GM23338 (cell line): Measurements from ENCODE around the gene MRPS5. TPM values are rescaled to one million over a fixed set of nuclear protein-coding genes. Genes with fewer than 3 reads are reported as not detected.

Source experiments
- ATAC-seq: fragments of 200-7000 bp; cut with Tn5 transposase; 3 replicates; pipeline ENCODE4 v1.9.1; 2020
- DNase-seq: peaks from one replicate; pipeline ENCODE4 v3.0.0-alpha.2; 2015; ENCODE audit warnings: low spot score
- H2AFZ ChIP-seq: fragments of 200-600 bp; sonication (generic); 2 replicates; pipeline ENCODE4 v1.8.0; 2016; ENCODE audit warnings: antibody characterized with exemption, mild to moderate bottlenecking, moderate library complexity
- H3F3A ChIP-seq: fragments of 200-600 bp; sonication (generic); replicated peaks from 2 replicates; pipeline ENCODE4 v1.8.0; 2017; ENCODE audit warnings: antibody characterized with exemption, mixed run types, low read depth
- H3K27ac ChIP-seq: fragments of 200-600 bp; sonication (generic); 2 replicates; pipeline ENCODE4 v1.6.1; 2016; ENCODE audit warnings: low read depth
- H3K27me3 ChIP-seq: fragments of 200-600 bp; sonication (generic); 2 replicates; pipeline ENCODE4 v1.8.0; 2016; ENCODE audit warnings: mild to moderate bottlenecking, mixed run types, moderate library complexity; ENCODE audit not compliant: insufficient read depth
- H3K36me3 ChIP-seq: fragments of 200-600 bp; sonication (generic); 2 replicates; pipeline ENCODE4 v1.8.0; 2016; ENCODE audit warnings: mild to moderate bottlenecking; ENCODE audit not compliant: insufficient read depth
- H3K4me1 ChIP-seq: fragments of 200-600 bp; sonication (generic); 2 replicates; pipeline ENCODE4 v1.8.0; 2016; ENCODE audit warnings: mild to moderate bottlenecking, moderate library complexity; ENCODE audit not compliant: insufficient read depth
- H3K4me2 ChIP-seq: fragments of 200-600 bp; sonication (generic); 2 replicates; pipeline ENCODE4 v1.7.1; 2017; ENCODE audit warnings: mixed run types
- H3K4me3 ChIP-seq: fragments of 200-600 bp; sonication (generic); 2 replicates; pipeline ENCODE4 v1.6.1; 2016; ENCODE audit warnings: mixed run types
- H3K79me2 ChIP-seq: fragments of 200-600 bp; sonication (generic); replicated peaks from 2 replicates; pipeline ENCODE4 v1.8.0; 2017; ENCODE audit warnings: mild to moderate bottlenecking; ENCODE audit not compliant: insufficient read depth
- H3K9me2 ChIP-seq: fragments of 200-600 bp; sonication (generic); 2 replicates; pipeline ENCODE4 v1.8.0; 2017; ENCODE audit not compliant: insufficient read depth
- H4K20me1 ChIP-seq: fragments of 200-600 bp; sonication (generic); replicated peaks from 2 replicates; pipeline ENCODE4 v1.8.0; 2017; ENCODE audit warnings: mild to moderate bottlenecking; ENCODE audit not compliant: insufficient read depth
- H3K27ac Mint-ChIP-seq: 2 replicates; pipeline ENCODE4 v1.8.0; 2020; ENCODE audit warnings: inconsistent platforms, mild to moderate bottlenecking, moderate library complexity, mixed read lengths
- H3K27me3 Mint-ChIP-seq: 3 replicates; pipeline ENCODE4 v1.8.0; 2022; ENCODE audit warnings: low read depth, mild to moderate bottlenecking, moderate library complexity, mixed read lengths, inconsistent platforms; ENCODE audit not compliant: insufficient read depth, poor library complexity
- H3K36me3 Mint-ChIP-seq: 3 replicates; pipeline ENCODE4 v1.8.0; 2021; ENCODE audit warnings: low read depth, mild to moderate bottlenecking, inconsistent platforms, moderate library complexity, mixed read lengths
- H3K4me1 Mint-ChIP-seq: 3 replicates; pipeline ENCODE4 v1.8.0; 2020; ENCODE audit warnings: mild to moderate bottlenecking, inconsistent platforms, mixed read lengths
- H3K4me3 Mint-ChIP-seq: 3 replicates; pipeline ENCODE4 v1.8.0; 2021; ENCODE audit warnings: moderate library complexity, mild to moderate bottlenecking, inconsistent platforms, mixed read lengths
- H3K9me3 Mint-ChIP-seq: 3 replicates; pipeline ENCODE4 v1.8.0; 2020; ENCODE audit warnings: moderate library complexity, mild to moderate bottlenecking, inconsistent platforms, mixed read lengths
- ZNF462 ChIP-seq: fragments of 250-450 bp; sonication (Bioruptor Pico); IDR thresholded peaks from 2 replicates; pipeline ENCODE4 v1.5.0; 2020; ENCODE audit warnings: mild to moderate bottlenecking, moderate library complexity
- polyA plus RNA-seq: library from polyadenylated mRNA; unstranded; fragments of >200 nt; fragmentation: Nextera tagmentation; extraction: Ambion mirVana; gene quantifications from 2 replicates; pipeline ENCODE4 v1.2.1, GENCODE V29; 2016
- total RNA-seq: library from RNA; depleted of rRNA; stranded (reverse); fragments of >200 nt; shearing (Covaris generic); gene quantifications from 2 replicates; pipeline ENCODE4 v1.2.3, GENCODE V29; 2014
- TF ChIP-seq, protein P1 (sequence below), 2 experiments: fragments of 200-600 bp in 1 of 2; sonication (generic) in 1 of 2; conservative IDR thresholded peaks; 2 replicates each; pipeline versions ENCODE4 v1.5.1 to v1.6.1; 2016 to 2017; ENCODE audit warnings: antibody characterized with exemption in 2 of 2, low read depth in 2 of 2, mild to moderate bottlenecking in 2 of 2, moderate library complexity in 1 of 2

Gene MRPS5
- total and polyA plus RNA-seq, 2 experiments from 2014 or later, result 51.9 to 79.0 TPM

- TF ChIP-seq ZNF462 (CRISPR knock-in tag), result no peak
Observed at GRCh38 chr2:95047629-95048510, 73.7 kb downstream of the MRPS5 start (continued).

- no peak overlapping the region for H3K4me2 ChIP-seq
- H3K79me2 ChIP-seq, result no peaks in the 10 kb centered on the region
- no peaks in the 10 kb centered on the region for H4K20me1 ChIP-seq
- no peaks in the 10 kb centered on the region for H3K27me3 ChIP-seq
- Mint-ChIP-seq H3K36me3 (no peaks in the 10 kb centered on the region), H3K4me3 (no peak overlapping the region), H3K27ac (no peak overlapping the region), H3K9me3 (no peaks in the 10 kb centered on the region; the same call in 2 of the 3 replicates), H3K27me3 (peaks cover 14% of the 10 kb centered on the region), H3K4me1 (peaks cover 11% of the 10 kb centered on the region)
- no peak overlapping the region for H3K27ac ChIP-seq
- no peak overlapping the region for H3K4me3 ChIP-seq
- H3F3A ChIP-seq, result no peaks in the 10 kb centered on the region
- DNase-seq (no peak), ATAC-seq (no peak)
- H3K9me2 ChIP-seq, result no peaks in the 10 kb centered on the region
- H3K36me3 ChIP-seq, result no peaks in the 10 kb centered on the region
- H2AFZ ChIP-seq, result no peak overlapping the region
- no peaks in the 10 kb centered on the region for H3K4me1 ChIP-seq
- no peak for TF ChIP-seq ZNF462 (CRISPR knock-in tag)
- TF ChIP-seq, protein P1, sequence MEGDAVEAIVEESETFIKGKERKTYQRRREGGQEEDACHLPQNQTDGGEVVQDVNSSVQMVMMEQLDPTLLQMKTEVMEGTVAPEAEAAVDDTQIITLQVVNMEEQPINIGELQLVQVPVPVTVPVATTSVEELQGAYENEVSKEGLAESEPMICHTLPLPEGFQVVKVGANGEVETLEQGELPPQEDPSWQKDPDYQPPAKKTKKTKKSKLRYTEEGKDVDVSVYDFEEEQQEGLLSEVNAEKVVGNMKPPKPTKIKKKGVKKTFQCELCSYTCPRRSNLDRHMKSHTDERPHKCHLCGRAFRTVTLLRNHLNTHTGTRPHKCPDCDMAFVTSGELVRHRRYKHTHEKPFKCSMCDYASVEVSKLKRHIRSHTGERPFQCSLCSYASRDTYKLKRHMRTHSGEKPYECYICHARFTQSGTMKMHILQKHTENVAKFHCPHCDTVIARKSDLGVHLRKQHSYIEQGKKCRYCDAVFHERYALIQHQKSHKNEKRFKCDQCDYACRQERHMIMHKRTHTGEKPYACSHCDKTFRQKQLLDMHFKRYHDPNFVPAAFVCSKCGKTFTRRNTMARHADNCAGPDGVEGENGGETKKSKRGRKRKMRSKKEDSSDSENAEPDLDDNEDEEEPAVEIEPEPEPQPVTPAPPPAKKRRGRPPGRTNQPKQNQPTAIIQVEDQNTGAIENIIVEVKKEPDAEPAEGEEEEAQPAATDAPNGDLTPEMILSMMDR (conservative IDR thresholded peaks at IDR 0.05; ENCODE audit: low read depth in 2 of 2), result no peak
Observed at GRCh38 chr2:95046371-95047112, 75.1 kb downstream of the MRPS5 start.
